ENCODE measurements around the gene TBC1D22A. TPM values are rescaled to one million over a fixed set of nuclear protein-coding genes. Genes with fewer than 3 reads are reported as not detected.

Gene TBC1D22A
- total RNA-seq, 1 donor from 2014 or later, result 87.8 TPM

GRCh38 chr22:46979506-46979905 is 217.1 kb downstream of the TBC1D22A start:
- H3K27me3 ChIP-seq, result no peaks in the 10 kb centered on the region
- H3K4me3 ChIP-seq, result no peak overlapping the region
- TF ChIP-seq, protein P1, sequence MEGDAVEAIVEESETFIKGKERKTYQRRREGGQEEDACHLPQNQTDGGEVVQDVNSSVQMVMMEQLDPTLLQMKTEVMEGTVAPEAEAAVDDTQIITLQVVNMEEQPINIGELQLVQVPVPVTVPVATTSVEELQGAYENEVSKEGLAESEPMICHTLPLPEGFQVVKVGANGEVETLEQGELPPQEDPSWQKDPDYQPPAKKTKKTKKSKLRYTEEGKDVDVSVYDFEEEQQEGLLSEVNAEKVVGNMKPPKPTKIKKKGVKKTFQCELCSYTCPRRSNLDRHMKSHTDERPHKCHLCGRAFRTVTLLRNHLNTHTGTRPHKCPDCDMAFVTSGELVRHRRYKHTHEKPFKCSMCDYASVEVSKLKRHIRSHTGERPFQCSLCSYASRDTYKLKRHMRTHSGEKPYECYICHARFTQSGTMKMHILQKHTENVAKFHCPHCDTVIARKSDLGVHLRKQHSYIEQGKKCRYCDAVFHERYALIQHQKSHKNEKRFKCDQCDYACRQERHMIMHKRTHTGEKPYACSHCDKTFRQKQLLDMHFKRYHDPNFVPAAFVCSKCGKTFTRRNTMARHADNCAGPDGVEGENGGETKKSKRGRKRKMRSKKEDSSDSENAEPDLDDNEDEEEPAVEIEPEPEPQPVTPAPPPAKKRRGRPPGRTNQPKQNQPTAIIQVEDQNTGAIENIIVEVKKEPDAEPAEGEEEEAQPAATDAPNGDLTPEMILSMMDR (IDR thresholded peaks at IDR 0.05), result no peak
- H3K4me1 ChIP-seq, result no peaks in the 10 kb centered on the region
- H3K27ac ChIP-seq, result no peak overlapping the region
- H3K9me3 ChIP-seq, result no peaks in the 10 kb centered on the region
- H3K36me3 ChIP-seq, result peaks cover 7 to 13% of the 10 kb centered on the region in 2 donors
- DNase-seq (ENCODE audit: low spot score in 2 of 2), result no peak
- intact Hi-C loops (cut with DNase I), result no loop called here

- no peak overlapping the region for H3K4me3 ChIP-seq
- DNase-seq (ENCODE audit: low spot score in 2 of 2), result no peak
- intact Hi-C loops (cut with DNase I), result no loop called here
- peaks cover 0 to 5% of the 10 kb centered on the region in 2 donors for H3K36me3 ChIP-seq
- no peaks in the 10 kb centered on the region for H3K9me3 ChIP-seq
- TF ChIP-seq, protein P1 (IDR thresholded peaks at IDR 0.05), result no peak
- H3K27me3 ChIP-seq, result no peaks in the 10 kb centered on the region
- no peaks in the 10 kb centered on the region for H3K4me1 ChIP-seq
- no peak overlapping the region for H3K27ac ChIP-seq
Observed at GRCh38 chr22:46980392-46980791, 217.9 kb downstream of the TBC1D22A start.

- no peaks in the 10 kb centered on the region for H3K4me1 ChIP-seq
- H3K27me3 ChIP-seq, result no peaks in the 10 kb centered on the region
- no peak for DNase-seq (ENCODE audit: low spot score in 2 of 2)
- H3K36me3 ChIP-seq, result no peaks in the 10 kb centered on the region
- no peaks in the 10 kb centered on the region for H3K9me3 ChIP-seq
- TF ChIP-seq, protein P1 (IDR thresholded peaks at IDR 0.05), result no peak
- intact Hi-C loops (cut with DNase I), result no loop called here
- no peak overlapping the region for H3K27ac ChIP-seq
- no peak overlapping the region for H3K4me3 ChIP-seq
Observed at GRCh38 chr22:46982635-46983034, 220.2 kb downstream of the TBC1D22A start.

DNA sequence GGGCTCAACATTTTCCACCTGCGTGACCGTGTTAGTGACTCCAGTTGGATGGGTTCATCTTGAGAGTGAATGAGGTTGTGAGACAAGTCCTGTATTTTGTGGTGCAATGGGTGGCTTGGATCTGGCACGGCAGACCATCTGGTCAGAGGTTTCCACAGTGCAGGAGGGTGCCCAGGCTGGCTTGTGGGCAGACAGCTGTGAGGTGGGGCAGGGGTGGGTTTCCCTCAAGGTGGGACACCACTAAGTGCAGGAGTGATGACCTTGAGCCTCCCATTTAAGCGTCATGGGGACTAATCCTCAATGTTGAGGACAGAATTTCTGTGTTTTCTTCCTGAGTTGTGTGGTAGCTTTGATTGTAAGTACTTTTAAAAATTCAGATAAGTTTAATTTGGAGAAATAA is 220.6 kb downstream of the TBC1D22A start:
- no peaks in the 10 kb centered on the region for H3K9me3 ChIP-seq
- TF ChIP-seq, protein P1 (IDR thresholded peaks at IDR 0.05), result no peak
- no peak overlapping the region for H3K4me3 ChIP-seq
- no peaks in the 10 kb centered on the region for H3K4me1 ChIP-seq
- intact Hi-C loops (cut with DNase I), result no loop called here
- no peak overlapping the region for H3K27ac ChIP-seq
- H3K36me3 ChIP-seq, result no peaks in the 10 kb centered on the region
- no peaks in the 10 kb centered on the region for H3K27me3 ChIP-seq
- DNase-seq (ENCODE audit: low spot score in 2 of 2), result no peak

DNA sequence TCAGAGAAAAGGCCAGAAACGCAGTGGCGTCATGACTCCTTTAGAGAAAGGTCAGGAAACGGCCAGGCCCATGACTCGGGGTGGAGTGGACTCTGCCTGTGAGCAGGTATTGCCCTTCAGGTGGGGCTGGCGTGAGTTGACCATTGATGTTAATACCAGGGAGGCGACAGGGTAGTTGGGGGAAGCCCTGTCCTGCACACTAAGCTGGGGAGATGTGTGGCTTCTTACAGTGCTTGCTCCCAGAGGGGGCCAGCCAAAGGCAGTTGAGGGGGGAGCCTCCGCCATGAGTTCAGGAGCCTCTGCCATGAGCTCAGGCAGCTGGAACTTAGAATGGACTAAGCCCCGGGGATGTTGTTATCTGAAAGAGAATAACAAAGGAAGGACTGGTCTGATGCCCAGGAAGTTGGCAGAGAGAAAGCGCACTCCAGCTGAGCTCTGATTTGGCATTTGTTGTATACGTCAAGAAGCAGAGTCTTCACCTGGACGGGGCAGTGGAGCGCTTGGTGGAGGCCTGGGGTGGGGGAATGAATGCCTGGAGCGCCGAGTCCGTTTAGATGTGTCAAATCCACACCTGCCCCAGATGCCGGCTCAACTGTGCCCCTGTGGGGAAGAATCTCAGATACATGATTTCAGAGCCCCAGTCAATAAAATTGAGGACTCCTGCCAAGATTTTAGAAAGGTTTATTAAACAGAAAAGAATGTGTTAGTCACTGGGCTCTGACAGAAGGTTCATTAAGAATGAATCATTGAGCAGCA is 222.5 kb downstream of the TBC1D22A start:
- no peak for DNase-seq (ENCODE audit: low spot score in 2 of 2)
- Histone ChIP-seq H3K27ac (no peak overlapping the region), H3K36me3 (no peaks in the 10 kb centered on the region), H3K4me1 (no peaks in the 10 kb centered on the region), H3K4me3 (no peak overlapping the region), H3K27me3 (no peaks in the 10 kb centered on the region), H3K9me3 (no peaks in the 10 kb centered on the region)
- intact Hi-C loops (cut with DNase I), result no loop called here
- TF ChIP-seq, protein P1 (IDR thresholded peaks at IDR 0.05), result no peak

Data from ascending aorta (tissue), 2 donors.